Fibroblast of villous mesenchyme (primary cell): Measurements from ENCODE around the gene MYH9. TPM values are rescaled to one million over a fixed set of nuclear protein-coding genes. Genes with fewer than 3 reads are reported as not detected.
"Not testable (repeated sequence)": the region's sequence is repeated elsewhere in the genome, so short reads cannot be mapped to it uniquely, and the experiment has no call there.

Experiments
- DNase-seq: peaks from one replicate; pipeline ENCODE4 v3.0.0-alpha.2; 2010; ENCODE audit warnings: low read depth
- H3K4me3 ChIP-seq: 2 replicates; pipeline ENCODE4 v1.5.1; 2011; ENCODE audit warnings: low read depth, mild to moderate bottlenecking, low read length
- CTCF ChIP-seq: IDR thresholded peaks from 2 replicates; pipeline ENCODE4 v1.5.1; 2012; ENCODE audit warnings: low read depth, mild to moderate bottlenecking, low read length; ENCODE audit not compliant: insufficient read depth
- total RNA-seq: library from RNA; depleted of rRNA; stranded (reverse); fragments of >200 nt; gene quantifications from 2 replicates; pipeline ENCODE4 v1.2.3, GENCODE V29; 2012

MYH9 gene
- total RNA-seq, 1 donor = 1,420 TPM

- no peak overlapping the region for H3K4me3 ChIP-seq
- TF ChIP-seq CTCF = no peak
- DNase-seq = no peak
These were observed 94.0 kb downstream of the MYH9 start for GRCh38 chr22:36293606-36294292.

GRCh38 chr22:36292823-36293530 is 94.8 kb downstream of the MYH9 start:
- TF ChIP-seq CTCF = no peak
- no peak overlapping the region for H3K4me3 ChIP-seq
- DNase-seq = no peak

GRCh38 chr22:36291831-36292740 is 95.7 kb downstream of the MYH9 start:
- H3K4me3 ChIP-seq = no peak overlapping the region
- TF ChIP-seq CTCF = no peak
- no peak for DNase-seq

- not testable (repeated sequence) for DNase-seq, H3K4me3 ChIP-seq
These were observed 97.2 kb downstream of the MYH9 start for GRCh38 chr22:36290391-36291075.

- H3K4me3 ChIP-seq, DNase-seq: not testable (repeated sequence)
These were observed 97.8 kb downstream of the MYH9 start for GRCh38 chr22:36289948-36290371.

- DNase-seq = no peak
- no peak for TF ChIP-seq CTCF
- no peak overlapping the region for H3K4me3 ChIP-seq
These were observed 98.3 kb downstream of the MYH9 start for GRCh38 chr22:36289406-36289870.

GRCh38 chr22:36288571-36289405 is 99.0 kb downstream of the MYH9 start:
- H3K4me3 ChIP-seq = no peak overlapping the region
- no peak for TF ChIP-seq CTCF
- no peak for DNase-seq
